OCI-LY3 (cell line): ENCODE measurements around the gene LHX4.

Source experiments
- H2AFZ ChIP-seq: fragments of 200-600, 300-600 bp; shearing (Covaris generic); 2 replicates; pipeline ENCODE4 v1.6.0; 2014; ENCODE audit warnings: antibody characterized with exemption, low read depth, low read length
- H3K27ac ChIP-seq: fragments of 200-600, 300-600 bp; sonication (generic); 2 replicates; pipeline ENCODE4 v1.5.1; 2014; ENCODE audit warnings: mild to moderate bottlenecking, low read length, moderate library complexity, mixed read lengths
- H3K27me3 ChIP-seq: fragments of 200-600, 300-600 bp; sonication (generic); 2 replicates; pipeline ENCODE4 v1.6.1; 2014; ENCODE audit warnings: low read depth, low read length, mixed read lengths
- H3K36me3 ChIP-seq: fragments of 200-600, 300-600 bp; sonication (generic); replicated peaks from 2 replicates; pipeline ENCODE3; 2014; ENCODE audit warnings: low read depth, low read length, mixed read lengths
- H3K4me1 ChIP-seq: fragments of 300-600, 200-600 bp; sonication (generic); 2 replicates; pipeline ENCODE4 v1.6.1; 2014; ENCODE audit warnings: low read length, mixed read lengths
- H3K4me2 ChIP-seq: fragments of 200-600, 300-600 bp; sonication (generic); 2 replicates; pipeline ENCODE4 v1.6.1; 2014; ENCODE audit warnings: low read length, mixed read lengths
- H3K4me3 ChIP-seq: fragments of 300-600, 200-600 bp; sonication (generic); 2 replicates; pipeline ENCODE4 v1.5.1; 2014; ENCODE audit warnings: antibody characterized with exemption, mild to moderate bottlenecking, low read length, moderate library complexity
- H3K79me2 ChIP-seq: fragments of 300-600, 200-600 bp; shearing (Covaris generic); 2 replicates; pipeline ENCODE4 v1.6.1; 2014; ENCODE audit warnings: mild to moderate bottlenecking, low read length, mixed read lengths
- H3K9ac ChIP-seq: fragments of 300-600, 200-600 bp; shearing (Covaris generic); 2 replicates; pipeline ENCODE4 v1.6.0; 2014; ENCODE audit warnings: mild to moderate bottlenecking, low read length, moderate library complexity
- H3K9me3 ChIP-seq: fragments of 200-600, 300-600 bp; shearing (Covaris generic); 2 replicates; pipeline ENCODE4 v1.6.1; 2014; ENCODE audit warnings: low read length, mixed read lengths; ENCODE audit not compliant: insufficient read depth
- H4K20me1 ChIP-seq: fragments of 200-600, 300-600 bp; sonication (generic); 2 replicates; pipeline ENCODE4 v1.6.1; 2016; ENCODE audit warnings: low read length, mixed read lengths; ENCODE audit not compliant: insufficient read depth
- EZH2phosphoT487 ChIP-seq: fragments of 200-600 bp; shearing (Covaris generic); IDR thresholded peaks from 2 replicates; pipeline ENCODE4 v1.6.1; 2018; ENCODE audit warnings: antibody characterized with exemption, mixed run types, low read depth
- TF ChIP-seq, protein P1 (sequence below): fragments of 200-600, 300-600 bp; sonication (generic); IDR thresholded peaks from 2 replicates; pipeline ENCODE4 v1.5.1; 2014; ENCODE audit warnings: antibody characterized with exemption, low read length, low read depth

Gene LHX4

DNA sequence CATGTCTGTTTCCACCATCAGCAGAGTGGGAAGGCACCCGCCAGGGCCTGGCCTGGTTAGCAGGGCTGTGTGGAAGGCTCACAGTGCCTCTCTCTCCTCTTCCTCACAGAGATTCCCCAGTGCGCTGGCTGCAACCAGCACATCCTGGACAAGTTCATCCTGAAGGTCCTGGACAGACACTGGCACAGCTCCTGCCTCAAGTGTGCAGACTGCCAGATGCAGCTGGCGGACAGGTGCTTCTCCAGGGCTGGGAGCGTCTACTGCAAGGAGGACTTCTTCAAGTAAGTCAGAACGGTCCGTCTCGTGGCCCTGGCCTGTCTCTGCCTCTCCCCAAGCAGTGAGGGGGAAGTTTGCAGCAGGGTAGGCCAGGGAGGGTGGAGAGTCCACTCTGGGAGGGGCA, 18.1 kb downstream of the LHX4 start:
- TF ChIP-seq, protein P1, sequence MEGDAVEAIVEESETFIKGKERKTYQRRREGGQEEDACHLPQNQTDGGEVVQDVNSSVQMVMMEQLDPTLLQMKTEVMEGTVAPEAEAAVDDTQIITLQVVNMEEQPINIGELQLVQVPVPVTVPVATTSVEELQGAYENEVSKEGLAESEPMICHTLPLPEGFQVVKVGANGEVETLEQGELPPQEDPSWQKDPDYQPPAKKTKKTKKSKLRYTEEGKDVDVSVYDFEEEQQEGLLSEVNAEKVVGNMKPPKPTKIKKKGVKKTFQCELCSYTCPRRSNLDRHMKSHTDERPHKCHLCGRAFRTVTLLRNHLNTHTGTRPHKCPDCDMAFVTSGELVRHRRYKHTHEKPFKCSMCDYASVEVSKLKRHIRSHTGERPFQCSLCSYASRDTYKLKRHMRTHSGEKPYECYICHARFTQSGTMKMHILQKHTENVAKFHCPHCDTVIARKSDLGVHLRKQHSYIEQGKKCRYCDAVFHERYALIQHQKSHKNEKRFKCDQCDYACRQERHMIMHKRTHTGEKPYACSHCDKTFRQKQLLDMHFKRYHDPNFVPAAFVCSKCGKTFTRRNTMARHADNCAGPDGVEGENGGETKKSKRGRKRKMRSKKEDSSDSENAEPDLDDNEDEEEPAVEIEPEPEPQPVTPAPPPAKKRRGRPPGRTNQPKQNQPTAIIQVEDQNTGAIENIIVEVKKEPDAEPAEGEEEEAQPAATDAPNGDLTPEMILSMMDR, result no peak
- no peak for TF ChIP-seq EZH2phosphoT487
- no peaks in the 10 kb centered on the region for H3K27me3 ChIP-seq
- no peaks in the 10 kb centered on the region for H4K20me1 ChIP-seq
- H3K9ac ChIP-seq, result no peak overlapping the region
- no peaks in the 10 kb centered on the region for H3K36me3 ChIP-seq
- no peak overlapping the region for H2AFZ ChIP-seq
- H3K9me3 ChIP-seq, result no peaks in the 10 kb centered on the region
- no peak overlapping the region for H3K27ac ChIP-seq
- H3K4me2 ChIP-seq, result no peak overlapping the region
- no peaks in the 10 kb centered on the region for H3K79me2 ChIP-seq
- H3K4me3 ChIP-seq, result no peak overlapping the region
- H3K4me1 ChIP-seq, result peaks cover 4% of the 10 kb centered on the region

DNA sequence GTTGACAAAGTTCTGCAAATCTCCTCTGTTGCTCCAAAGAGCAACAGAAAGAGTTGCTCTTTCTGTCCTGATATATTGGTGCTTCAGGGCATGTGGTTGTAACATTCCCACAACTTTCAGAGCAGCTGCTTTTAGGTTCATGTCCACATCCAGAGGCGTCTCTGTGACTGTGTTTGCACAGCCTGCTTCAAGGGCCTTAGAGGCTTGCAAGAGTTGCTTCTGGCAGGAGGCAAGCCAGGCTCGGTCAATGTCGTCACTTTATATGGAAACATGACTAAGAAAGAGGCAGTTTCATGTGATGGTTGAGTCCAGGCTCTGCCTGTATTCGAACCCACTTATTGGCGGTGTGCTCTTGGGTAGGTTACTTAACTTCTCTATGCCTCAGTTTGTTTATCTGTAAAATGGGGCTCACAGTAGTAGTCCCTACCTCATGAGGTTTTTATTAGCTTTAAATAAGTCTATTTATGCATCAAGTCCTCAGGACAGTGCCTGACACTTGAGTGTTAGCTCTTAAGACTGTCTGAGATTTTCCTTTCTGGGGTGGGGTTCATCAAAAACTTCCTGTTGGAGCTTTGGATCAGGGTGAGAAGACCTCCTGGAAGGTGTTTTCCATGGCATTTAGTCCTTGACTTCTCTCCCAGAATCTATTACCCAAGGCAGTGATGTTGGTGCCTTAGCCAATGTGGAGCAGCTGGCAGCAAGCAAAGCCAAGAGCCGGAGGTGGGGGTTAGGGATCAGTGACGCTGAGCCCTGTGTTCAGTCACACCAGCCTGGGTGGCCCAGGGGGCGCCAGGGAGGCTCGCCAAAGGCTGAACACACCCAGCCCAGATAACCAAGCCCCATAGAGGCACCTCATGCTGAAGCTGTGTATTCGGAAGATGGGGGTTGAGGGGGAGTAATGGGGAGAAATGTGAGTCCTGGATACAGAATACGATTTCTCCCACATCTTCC, 18.9 kb downstream of the LHX4 start:
- no peak overlapping the region for H3K27ac ChIP-seq
- H3K4me1 ChIP-seq, result peaks cover 4% of the 10 kb centered on the region
- no peaks in the 10 kb centered on the region for H3K27me3 ChIP-seq
- H3K9me3 ChIP-seq, result no peaks in the 10 kb centered on the region
- no peak overlapping the region for H3K9ac ChIP-seq
- H4K20me1 ChIP-seq, result no peaks in the 10 kb centered on the region
- no peaks in the 10 kb centered on the region for H3K36me3 ChIP-seq
- H3K4me3 ChIP-seq, result no peak overlapping the region
- TF ChIP-seq EZH2phosphoT487, result no peak
- TF ChIP-seq, protein P1, result peak; percentile 33
- no peak overlapping the region for H3K4me2 ChIP-seq
- no peaks in the 10 kb centered on the region for H3K79me2 ChIP-seq
- H2AFZ ChIP-seq, result no peak overlapping the region

DNA sequence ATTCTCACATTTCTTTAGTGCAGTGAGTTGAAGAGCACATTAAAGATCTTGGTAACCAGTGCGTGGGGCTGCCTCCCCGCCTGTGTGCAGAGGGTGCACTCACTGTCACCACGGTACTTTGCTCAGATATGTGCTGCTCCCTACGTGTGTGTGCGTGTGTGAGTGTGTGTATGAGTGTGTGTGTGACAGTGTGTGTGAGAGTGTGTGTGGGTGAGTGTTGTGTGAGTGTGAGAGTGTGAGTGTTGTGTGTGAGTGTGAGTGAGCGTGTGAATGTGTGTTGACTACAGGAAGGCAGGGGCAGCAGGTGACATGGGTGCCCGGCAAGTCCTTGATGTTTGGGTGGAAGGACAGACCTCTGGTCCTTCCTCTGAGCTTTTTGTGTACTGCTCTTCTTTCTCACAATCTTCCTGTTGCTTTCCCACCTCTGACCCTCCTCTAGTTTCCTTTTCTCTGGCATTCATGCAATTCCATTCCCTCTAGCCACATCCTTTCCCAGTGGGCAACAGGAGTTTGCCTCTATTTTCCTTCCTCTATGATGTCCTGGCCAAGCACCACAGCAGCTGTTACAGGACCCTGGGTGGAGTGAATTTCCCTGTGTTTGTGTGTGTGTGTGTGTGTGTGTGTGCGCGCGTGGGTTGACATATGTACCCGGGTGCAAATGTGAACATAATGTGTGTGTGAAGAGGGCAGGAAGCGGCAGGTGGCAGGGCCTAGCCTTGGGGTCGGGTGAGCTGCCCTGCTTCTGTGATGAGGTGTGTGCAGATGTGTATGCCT, 19.8 kb downstream of the LHX4 start:
- H3K79me2 ChIP-seq, result no peaks in the 10 kb centered on the region
- TF ChIP-seq, protein P1, result no peak
- TF ChIP-seq EZH2phosphoT487, result no peak
- H4K20me1 ChIP-seq, result no peaks in the 10 kb centered on the region
- H3K4me1 ChIP-seq, result peaks cover 4% of the 10 kb centered on the region
- H3K4me2 ChIP-seq, result no peak overlapping the region
- H2AFZ ChIP-seq, result no peak overlapping the region
- H3K9ac ChIP-seq, result no peak overlapping the region
- H3K36me3 ChIP-seq, result no peaks in the 10 kb centered on the region
- H3K27ac ChIP-seq, result no peak overlapping the region
- H3K4me3 ChIP-seq, result no peak overlapping the region
- H3K9me3 ChIP-seq, result no peaks in the 10 kb centered on the region
- no peaks in the 10 kb centered on the region for H3K27me3 ChIP-seq

DNA sequence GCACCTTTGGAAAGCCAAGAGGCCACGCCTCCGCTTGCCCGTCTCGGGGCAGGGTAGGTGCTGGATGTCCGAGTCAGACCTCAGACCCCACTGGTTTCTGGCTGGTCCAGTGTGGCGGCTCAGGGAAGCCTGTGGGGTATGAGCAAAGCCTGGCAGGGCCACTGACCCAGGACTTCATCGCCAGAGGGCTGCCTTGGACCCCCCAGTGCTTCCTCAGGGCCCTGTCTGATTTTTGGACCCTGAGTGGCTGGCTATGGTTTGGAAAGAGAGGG, 20.4 kb downstream of the LHX4 start:
- Histone ChIP-seq H3K4me1 (peaks cover 4% of the 10 kb centered on the region), H3K36me3 (no peaks in the 10 kb centered on the region), H3K4me3 (no peak overlapping the region), H2AFZ (no peak overlapping the region), H3K9ac (no peak overlapping the region), H3K4me2 (no peak overlapping the region), H3K79me2 (no peaks in the 10 kb centered on the region), H4K20me1 (no peaks in the 10 kb centered on the region), H3K27me3 (no peaks in the 10 kb centered on the region), H3K27ac (no peak overlapping the region), H3K9me3 (no peaks in the 10 kb centered on the region)
- TF ChIP-seq, protein P1, result no peak
- TF ChIP-seq EZH2phosphoT487, result no peak
